ENCODE data around the gene KBTBD12. TPM values are rescaled to one million over a fixed set of nuclear protein-coding genes. Genes with fewer than 3 reads are reported as not detected.
A peak's percentile ranks its signal among the peaks of the same experiment; 100 is the strongest.
"Not testable (repeated sequence)": the region's sequence is repeated elsewhere in the genome, so short reads cannot be mapped to it uniquely, and the experiment has no call there.

The KBTBD12 gene
- total RNA-seq, 2 donors from 2014 or later: 1.5 to 4.4 TPM

DNA sequence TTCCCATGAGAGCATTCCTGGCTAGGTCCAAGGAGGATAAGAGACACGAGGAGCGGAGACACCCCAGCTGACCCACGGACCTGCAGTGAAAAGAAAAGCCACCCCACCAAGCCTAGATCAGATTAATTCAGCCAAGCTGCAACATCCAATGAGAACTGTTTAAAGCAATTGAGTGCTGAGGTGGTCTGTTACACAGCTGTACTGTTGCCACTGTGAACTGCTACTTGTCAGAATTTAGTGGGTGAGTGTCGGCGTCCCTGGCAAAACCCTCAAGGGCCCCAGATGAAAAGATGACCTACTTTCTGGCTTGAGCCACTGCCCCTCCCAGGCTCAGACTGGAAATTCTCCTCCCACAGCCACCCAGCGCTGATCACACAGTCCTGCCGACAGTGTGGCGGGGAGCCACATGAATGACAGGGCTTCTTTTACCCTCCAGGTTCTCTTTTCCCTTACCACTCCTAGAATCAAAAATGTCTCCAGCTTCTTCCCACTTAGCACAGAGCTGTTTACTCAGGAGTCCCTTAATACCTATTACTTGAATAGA lies 26.4 kb upstream of the KBTBD12 start:
- peak; percentile 69 for DNase-seq (ENCODE audit: low spot score)
- Histone ChIP-seq H3K27ac (no peak overlapping the region), H3K36me3 (no peaks in the 10 kb centered on the region), H3K27me3 (no peaks in the 10 kb centered on the region), H3K9me3 (peaks cover 0 to 10% of the 10 kb centered on the region in 2 donors), H3K4me3 (no peak overlapping the region), H3K4me1 (no peaks in the 10 kb centered on the region)
- no peak for TF ChIP-seq CTCF (IDR thresholded peaks at IDR 0.05)

DNA sequence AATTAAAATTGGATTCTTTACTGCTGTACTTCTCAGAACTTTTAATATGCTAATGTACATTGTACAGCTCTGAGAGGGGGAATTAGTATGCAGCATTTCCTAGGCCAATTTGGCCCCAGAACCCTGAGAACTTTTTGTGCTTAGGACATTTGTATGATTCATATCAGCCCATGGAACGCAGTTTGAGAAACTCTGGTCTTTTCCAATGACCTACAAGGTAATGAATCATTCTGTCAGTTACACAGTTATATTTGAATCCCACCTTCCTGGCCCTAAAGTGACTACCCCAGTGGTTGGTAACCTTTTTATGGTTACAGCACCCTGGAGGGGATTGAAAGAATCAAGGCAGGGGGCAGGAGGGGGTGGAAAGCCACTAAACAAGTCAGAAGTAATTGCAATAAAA lies 25.6 kb upstream of the KBTBD12 start:
- no peak for TF ChIP-seq CTCF (IDR thresholded peaks at IDR 0.05)
- no peaks in the 10 kb centered on the region for H3K36me3 ChIP-seq
- no peak overlapping the region for H3K27ac ChIP-seq
- peaks cover 0 to 10% of the 10 kb centered on the region in 2 donors for H3K9me3 ChIP-seq
- H3K27me3 ChIP-seq: no peaks in the 10 kb centered on the region
- DNase-seq (ENCODE audit: low spot score): no peak
- H3K4me3 ChIP-seq: no peak overlapping the region
- no peaks in the 10 kb centered on the region for H3K4me1 ChIP-seq

GRCh38 chr3:127889976-127890650 lies 24.9 kb upstream of the KBTBD12 start:
- H3K27me3 ChIP-seq: no peaks in the 10 kb centered on the region
- H3K4me1 ChIP-seq: no peaks in the 10 kb centered on the region
- peaks cover 0 to 10% of the 10 kb centered on the region in 2 donors for H3K9me3 ChIP-seq
- no peak for DNase-seq (ENCODE audit: low spot score)
- no peak overlapping the region for H3K27ac ChIP-seq
- H3K36me3 ChIP-seq: no peaks in the 10 kb centered on the region
- TF ChIP-seq CTCF (IDR thresholded peaks at IDR 0.05): no peak
- no peak overlapping the region for H3K4me3 ChIP-seq

- not testable (repeated sequence) for H3K9me3 ChIP-seq; H3K4me3 ChIP-seq; H3K4me1 ChIP-seq; H3K27ac ChIP-seq; DNase-seq (ENCODE audit: low spot score); H3K27me3 ChIP-seq; H3K36me3 ChIP-seq
Measured at GRCh38 chr3:127890651-127891290, 24.3 kb upstream of the KBTBD12 start.

GRCh38 chr3:127894481-127894880 lies 20.6 kb upstream of the KBTBD12 start:
- H3K36me3 ChIP-seq: no peaks in the 10 kb centered on the region
- TF ChIP-seq CTCF (IDR thresholded peaks at IDR 0.05): no peak
- DNase-seq (ENCODE audit: low spot score): no peak
- H3K4me1 ChIP-seq: no peaks in the 10 kb centered on the region
- peaks cover 0 to 10% of the 10 kb centered on the region in 2 donors for H3K9me3 ChIP-seq
- H3K27ac ChIP-seq: no peak overlapping the region
- no peak overlapping the region for H3K4me3 ChIP-seq
- no peaks in the 10 kb centered on the region for H3K27me3 ChIP-seq

DNA sequence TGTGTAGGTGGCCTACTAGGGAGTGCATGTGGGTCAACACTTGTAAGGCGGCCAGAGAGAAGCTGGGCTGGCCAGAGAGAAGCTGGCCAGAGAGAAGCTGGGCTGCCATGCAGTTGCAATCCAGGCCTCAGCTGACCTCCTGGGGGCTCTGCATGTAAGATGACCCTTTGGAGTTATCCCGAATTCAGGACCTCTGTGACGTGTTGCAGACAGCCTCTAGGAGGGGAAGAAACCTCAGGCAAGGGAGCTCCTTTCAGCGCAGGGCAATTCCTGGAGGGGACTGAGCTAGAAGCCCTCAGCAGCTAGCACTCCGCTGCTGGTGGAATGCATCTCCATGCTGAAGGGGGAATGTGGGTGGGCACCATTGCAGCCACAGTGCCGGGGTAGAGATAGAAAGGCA lies 15.8 kb upstream of the KBTBD12 start:
- H3K27ac ChIP-seq: no peak overlapping the region
- no peak overlapping the region for H3K4me3 ChIP-seq
- no peaks in the 10 kb centered on the region for H3K36me3 ChIP-seq
- H3K27me3 ChIP-seq: no peaks in the 10 kb centered on the region
- H3K9me3 ChIP-seq: no peaks in the 10 kb centered on the region
- DNase-seq (ENCODE audit: low spot score): no peak
- no peaks in the 10 kb centered on the region for H3K4me1 ChIP-seq
- TF ChIP-seq CTCF (IDR thresholded peaks at IDR 0.05): no peak

Measured in right atrium auricular region (tissue), 2 donors.